ENCODE measurements around the gene SLC28A2. TPM values are rescaled to one million over a fixed set of nuclear protein-coding genes. Genes with fewer than 3 reads are reported as not detected.

The SLC28A2 gene, protein sequence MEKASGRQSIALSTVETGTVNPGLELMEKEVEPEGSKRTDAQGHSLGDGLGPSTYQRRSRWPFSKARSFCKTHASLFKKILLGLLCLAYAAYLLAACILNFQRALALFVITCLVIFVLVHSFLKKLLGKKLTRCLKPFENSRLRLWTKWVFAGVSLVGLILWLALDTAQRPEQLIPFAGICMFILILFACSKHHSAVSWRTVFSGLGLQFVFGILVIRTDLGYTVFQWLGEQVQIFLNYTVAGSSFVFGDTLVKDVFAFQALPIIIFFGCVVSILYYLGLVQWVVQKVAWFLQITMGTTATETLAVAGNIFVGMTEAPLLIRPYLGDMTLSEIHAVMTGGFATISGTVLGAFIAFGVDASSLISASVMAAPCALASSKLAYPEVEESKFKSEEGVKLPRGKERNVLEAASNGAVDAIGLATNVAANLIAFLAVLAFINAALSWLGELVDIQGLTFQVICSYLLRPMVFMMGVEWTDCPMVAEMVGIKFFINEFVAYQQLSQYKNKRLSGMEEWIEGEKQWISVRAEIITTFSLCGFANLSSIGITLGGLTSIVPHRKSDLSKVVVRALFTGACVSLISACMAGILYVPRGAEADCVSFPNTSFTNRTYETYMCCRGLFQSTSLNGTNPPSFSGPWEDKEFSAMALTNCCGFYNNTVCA
- total RNA-seq: not detected

DNA sequence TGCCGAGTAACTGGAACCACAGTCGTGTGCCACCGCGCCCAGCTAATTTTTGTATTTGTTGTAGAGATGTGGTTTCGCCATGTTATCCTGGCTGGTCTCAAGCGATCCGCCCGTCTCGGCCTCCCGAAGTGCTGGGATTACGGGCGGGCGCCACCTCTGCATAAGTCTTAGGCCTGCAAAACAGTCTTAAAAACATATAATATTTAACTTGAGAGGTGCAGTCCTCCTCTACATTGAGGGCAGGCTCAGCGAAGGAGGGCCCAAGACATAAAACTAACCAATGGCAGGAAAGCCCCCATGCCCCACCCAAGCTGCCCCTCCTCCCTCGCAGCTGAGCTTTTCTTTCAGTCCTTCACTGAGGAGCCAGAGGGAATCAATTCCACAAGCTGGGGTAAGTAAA, at the start of gene SLC28A2:
SLC28A2 (plus strand) TSS at position 347 of the 400 bp plus-strand sequence. CDS start 982 bp downstream, outside the sequence.
- ATAC-seq (ENCODE audit: insufficient number of reproducible peaks, low FRiP score, low read depth): no peak
- Histone ChIP-seq H3K4me3 (no peak within 1 kb of the TSS), H3K36me3 (no peaks in the 10 kb centered on the region), H3K27ac (no peak within 1 kb of the TSS), H3K9me3 (no peaks in the 10 kb centered on the region), H3K4me1 (ENCODE audit: control insufficient read depth in 1 of 2, low read depth in 2 of 2) (no peaks in the 10 kb centered on the region), H3K27me3 (replicated peaks; ENCODE audit: insufficient read depth) (no peaks in the 10 kb centered on the region)
- TF ChIP-seq, protein P1, sequence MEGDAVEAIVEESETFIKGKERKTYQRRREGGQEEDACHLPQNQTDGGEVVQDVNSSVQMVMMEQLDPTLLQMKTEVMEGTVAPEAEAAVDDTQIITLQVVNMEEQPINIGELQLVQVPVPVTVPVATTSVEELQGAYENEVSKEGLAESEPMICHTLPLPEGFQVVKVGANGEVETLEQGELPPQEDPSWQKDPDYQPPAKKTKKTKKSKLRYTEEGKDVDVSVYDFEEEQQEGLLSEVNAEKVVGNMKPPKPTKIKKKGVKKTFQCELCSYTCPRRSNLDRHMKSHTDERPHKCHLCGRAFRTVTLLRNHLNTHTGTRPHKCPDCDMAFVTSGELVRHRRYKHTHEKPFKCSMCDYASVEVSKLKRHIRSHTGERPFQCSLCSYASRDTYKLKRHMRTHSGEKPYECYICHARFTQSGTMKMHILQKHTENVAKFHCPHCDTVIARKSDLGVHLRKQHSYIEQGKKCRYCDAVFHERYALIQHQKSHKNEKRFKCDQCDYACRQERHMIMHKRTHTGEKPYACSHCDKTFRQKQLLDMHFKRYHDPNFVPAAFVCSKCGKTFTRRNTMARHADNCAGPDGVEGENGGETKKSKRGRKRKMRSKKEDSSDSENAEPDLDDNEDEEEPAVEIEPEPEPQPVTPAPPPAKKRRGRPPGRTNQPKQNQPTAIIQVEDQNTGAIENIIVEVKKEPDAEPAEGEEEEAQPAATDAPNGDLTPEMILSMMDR (IDR thresholded peaks at IDR 0.05): no peak
- no peak for DNase-seq (ENCODE audit: low spot score)

DNA sequence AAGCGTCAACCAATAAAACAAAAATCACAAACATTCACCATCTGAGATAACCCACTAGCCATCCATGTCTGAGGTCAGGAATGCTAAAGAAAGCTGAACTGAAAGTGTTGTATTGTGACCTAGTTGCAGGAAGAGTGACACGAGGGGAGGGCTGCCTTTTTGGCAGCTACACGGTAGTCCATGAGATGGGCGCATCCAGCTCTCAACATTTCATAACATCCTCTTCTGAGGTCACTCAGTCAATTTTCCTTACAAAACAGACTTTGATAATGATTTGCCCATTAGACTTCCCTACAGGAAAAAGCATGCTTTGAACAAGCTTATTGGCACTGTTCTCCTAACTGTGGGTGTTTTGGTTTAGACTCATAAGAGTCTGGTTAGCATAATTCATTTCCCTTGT, 48.9 kb upstream of the SLC28A2 start:
- TF ChIP-seq, protein P1 (IDR thresholded peaks at IDR 0.05): no peak
- H3K4me1 ChIP-seq (ENCODE audit: control insufficient read depth in 1 of 2, low read depth in 2 of 2): peaks cover 0 to 20% of the 10 kb centered on the region in 2 donors
- peak overlapping the region; percentile 21 to 48 for H3K27ac ChIP-seq
- ATAC-seq (ENCODE audit: insufficient number of reproducible peaks, low FRiP score, low read depth): no peak
- no peaks in the 10 kb centered on the region for H3K9me3 ChIP-seq
- DNase-seq (ENCODE audit: low spot score): no peak
- no peak overlapping the region for H3K4me3 ChIP-seq
- no peaks in the 10 kb centered on the region for H3K36me3 ChIP-seq
- no peaks in the 10 kb centered on the region for H3K27me3 ChIP-seq (replicated peaks; ENCODE audit: insufficient read depth)

DNA sequence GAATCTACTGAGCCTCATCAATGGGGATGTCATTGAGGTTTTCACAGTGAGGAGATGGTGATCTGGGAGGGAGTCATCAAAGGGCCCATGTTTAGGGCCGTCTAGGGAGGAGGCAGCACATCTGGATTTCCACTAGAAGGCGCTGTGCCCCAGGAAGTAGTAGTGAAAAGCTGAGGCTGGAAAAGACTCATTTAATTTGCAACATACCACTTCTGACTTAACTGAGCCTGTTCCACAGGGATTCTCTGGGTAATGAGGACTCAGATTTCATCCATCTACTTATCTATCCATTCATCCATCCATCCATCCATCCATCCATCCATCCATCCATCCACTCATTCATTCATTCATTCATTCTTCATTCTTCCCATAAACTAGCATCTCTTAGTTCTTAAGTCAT, 46.8 kb upstream of the SLC28A2 start:
- TF ChIP-seq, protein P1 (IDR thresholded peaks at IDR 0.05): peak; percentile 54
- DNase-seq (ENCODE audit: low spot score): no peak
- Histone ChIP-seq H3K27me3 (replicated peaks; ENCODE audit: insufficient read depth) (no peaks in the 10 kb centered on the region), H3K4me3 (no peak overlapping the region), H3K36me3 (no peaks in the 10 kb centered on the region), H3K4me1 (ENCODE audit: control insufficient read depth in 1 of 2, low read depth in 2 of 2) (peaks cover 0 to 16% of the 10 kb centered on the region in 2 donors), H3K27ac (no peak overlapping the region), H3K9me3 (no peaks in the 10 kb centered on the region)
- no peak for ATAC-seq (ENCODE audit: insufficient number of reproducible peaks, low FRiP score, low read depth)

DNA sequence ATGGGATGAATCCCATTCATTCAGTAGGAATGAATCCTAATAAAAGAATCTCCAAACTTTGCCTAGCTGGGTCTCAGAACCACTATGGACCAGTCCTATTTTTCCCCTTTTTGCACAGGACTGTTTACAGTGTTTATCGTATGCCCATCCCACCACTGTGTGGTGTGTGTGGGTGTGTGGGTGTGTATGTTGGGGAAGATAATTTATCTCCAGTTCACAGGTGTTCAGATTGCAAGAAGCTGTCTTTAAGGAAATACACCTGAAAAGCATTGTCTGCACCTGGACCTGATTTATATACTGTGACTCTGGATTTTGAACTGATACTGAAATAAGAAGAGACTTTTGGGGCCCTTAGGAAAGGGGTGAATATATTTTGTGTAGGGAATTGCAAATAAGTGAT, 39.5 kb upstream of the SLC28A2 start:
- Histone ChIP-seq H3K4me3 (no peak overlapping the region), H3K27ac (no peak overlapping the region), H3K36me3 (no peaks in the 10 kb centered on the region), H3K27me3 (replicated peaks; ENCODE audit: insufficient read depth) (no peaks in the 10 kb centered on the region), H3K4me1 (ENCODE audit: control insufficient read depth in 1 of 2, low read depth in 2 of 2) (no peaks in the 10 kb centered on the region), H3K9me3 (no peaks in the 10 kb centered on the region)
- no peak for DNase-seq (ENCODE audit: low spot score)
- TF ChIP-seq, protein P1 (IDR thresholded peaks at IDR 0.05): no peak
- ATAC-seq (ENCODE audit: insufficient number of reproducible peaks, low FRiP score, low read depth): no peak

DNA sequence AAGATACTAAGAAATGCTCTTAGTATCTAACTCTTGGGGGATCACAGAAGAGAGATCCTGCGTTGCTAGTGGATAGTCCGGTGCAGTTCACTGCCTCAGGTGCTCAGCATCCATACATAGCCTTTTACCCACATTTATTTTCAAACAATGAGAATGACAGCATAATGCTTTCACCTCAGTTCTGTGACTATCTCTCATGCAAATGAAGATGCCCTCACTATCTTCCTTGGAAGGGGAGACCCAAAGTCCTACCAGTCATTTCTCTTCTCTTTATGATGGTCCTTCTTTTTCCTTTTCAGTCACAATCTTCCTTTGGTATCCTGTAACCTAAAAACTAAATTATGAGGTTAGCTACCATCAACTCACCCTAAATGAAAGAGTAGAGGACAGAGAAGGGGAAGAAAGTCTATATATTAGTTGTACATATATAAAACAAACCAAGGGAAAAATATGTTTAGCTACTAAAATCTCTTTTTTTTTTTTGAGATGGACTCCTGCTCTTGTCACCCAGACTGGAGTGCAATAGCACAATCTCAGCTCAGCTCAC, 30.9 kb upstream of the SLC28A2 start:
- H3K27me3 ChIP-seq (replicated peaks; ENCODE audit: insufficient read depth): no peaks in the 10 kb centered on the region
- ATAC-seq (ENCODE audit: insufficient number of reproducible peaks, low FRiP score, low read depth) (no peak), DNase-seq (ENCODE audit: low spot score) (no peak)
- TF ChIP-seq, protein P1 (IDR thresholded peaks at IDR 0.05): no peak
- no peak overlapping the region for H3K27ac ChIP-seq
- no peaks in the 10 kb centered on the region for H3K4me1 ChIP-seq (ENCODE audit: control insufficient read depth in 1 of 2, low read depth in 2 of 2)
- H3K36me3 ChIP-seq: no peaks in the 10 kb centered on the region
- H3K9me3 ChIP-seq: no peaks in the 10 kb centered on the region
- H3K4me3 ChIP-seq: no peak overlapping the region
